ENCODE measurements around the gene MECP2. TPM values are rescaled to one million over a fixed set of nuclear protein-coding genes. Genes with fewer than 3 reads are reported as not detected.
A peak's percentile ranks its signal among the peaks of the same experiment; 100 is the strongest.

Gene MECP2
- total RNA-seq, 1 experiment from 2014 or later: 69.9 TPM

DNA sequence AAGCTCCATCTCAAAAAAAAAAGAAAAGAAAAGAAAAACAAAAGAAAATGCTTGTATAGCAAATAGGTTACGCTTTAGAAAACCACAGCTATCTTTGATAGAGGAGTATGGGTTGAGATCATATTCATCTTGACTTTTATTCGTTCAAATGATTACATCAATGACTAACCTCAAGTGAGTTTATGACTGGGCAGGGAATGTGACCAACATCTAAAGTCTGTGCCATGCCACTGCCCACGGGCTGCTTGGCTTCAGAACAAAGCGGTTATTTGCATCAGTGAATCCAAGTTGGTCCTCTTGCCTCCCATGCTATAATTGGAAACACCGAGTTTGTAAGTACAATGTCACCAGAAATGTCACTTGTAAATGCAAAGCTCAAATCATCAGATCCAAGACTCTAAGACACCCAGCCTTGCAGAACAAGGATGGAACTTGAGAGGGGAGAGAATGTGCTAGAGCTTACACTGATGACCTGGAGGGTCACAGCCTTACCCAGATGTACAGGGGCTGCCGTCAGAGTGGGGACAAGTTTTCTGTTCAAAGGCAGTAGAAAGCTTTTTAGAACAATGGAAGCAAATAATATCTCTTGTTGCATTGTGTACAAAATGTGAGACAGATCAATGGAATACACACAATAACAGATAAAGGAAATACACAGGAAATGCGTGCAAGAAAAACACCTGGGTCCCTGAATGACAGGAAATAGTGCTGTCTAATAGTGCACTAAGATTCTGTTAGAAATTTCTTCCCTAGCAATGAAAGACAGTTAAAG, 38.1 kb upstream of the MECP2 start:
- Mint-ChIP-seq H3K4me1 (ENCODE audit: low read depth, unreplicated experiment) (peaks cover 11% of the 10 kb centered on the region), H3K4me3 (ENCODE audit: low read depth, unreplicated experiment) (peak overlapping the region; percentile 72), H3K9me3 (ENCODE audit: low read depth, unreplicated experiment) (no peaks in the 10 kb centered on the region), H3K27ac (ENCODE audit: unreplicated experiment) (no peak overlapping the region), H3K36me3 (ENCODE audit: insufficient read depth, unreplicated experiment) (peaks cover 5% of the 10 kb centered on the region), H3K27me3 (ENCODE audit: unreplicated experiment) (no peaks in the 10 kb centered on the region)
- BruUV-seq (replicated peaks): no TSS peak
- no peak for DNase-seq
- intact Hi-C loops (cut with micrococcal nuclease; ENCODE audit: unreplicated experiment): no loop called here
- CTCF ChIA-PET: interaction anchor here (1.0 kb wide), 1 partner anchor 175 kb away, joined by 4 read pairs; no protein-coding TSS in a partner anchor
- no peak for TF ChIP-seq CTCF (IDR thresholded peaks at IDR 0.05; ENCODE audit: unreplicated experiment)

DNA sequence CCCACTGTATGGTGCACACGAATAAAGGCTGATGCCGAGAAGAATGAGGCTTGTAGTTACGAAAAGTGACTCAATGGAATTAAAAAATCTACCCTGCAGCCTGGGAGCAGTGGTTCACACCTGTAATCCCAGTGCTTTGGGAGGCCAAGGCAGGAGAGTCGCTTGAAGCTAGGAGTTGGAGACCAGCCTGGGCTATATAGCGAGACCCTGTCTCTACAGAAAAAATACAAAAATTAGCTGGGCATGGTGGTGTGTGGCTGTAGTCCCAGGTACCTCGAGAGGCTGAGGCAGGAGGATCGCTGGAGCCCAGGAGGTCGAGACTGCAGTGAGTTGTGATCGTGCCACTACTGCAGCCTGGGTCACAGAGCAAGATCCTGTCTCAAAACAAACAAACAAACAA, 34.8 kb upstream of the MECP2 start:
- H3K27me3 Mint-ChIP-seq (ENCODE audit: unreplicated experiment): no peaks in the 10 kb centered on the region
- CTCF ChIA-PET: no interaction called here
- TF ChIP-seq CTCF (IDR thresholded peaks at IDR 0.05; ENCODE audit: unreplicated experiment): no peak
- no peak overlapping the region for H3K27ac Mint-ChIP-seq (ENCODE audit: unreplicated experiment)
- DNase-seq: no peak
- H3K36me3 Mint-ChIP-seq (ENCODE audit: insufficient read depth, unreplicated experiment): peaks cover 5% of the 10 kb centered on the region
- H3K4me1 Mint-ChIP-seq (ENCODE audit: low read depth, unreplicated experiment): peaks cover 11% of the 10 kb centered on the region
- no peak overlapping the region for H3K4me3 Mint-ChIP-seq (ENCODE audit: low read depth, unreplicated experiment)
- no TSS peak for BruUV-seq (replicated peaks)
- H3K9me3 Mint-ChIP-seq (ENCODE audit: low read depth, unreplicated experiment): no peaks in the 10 kb centered on the region
- intact Hi-C loops (cut with micrococcal nuclease; ENCODE audit: unreplicated experiment): no loop called here

GRCh38 chrX:154131955-154132354, 34.4 kb upstream of the MECP2 start:
- H3K27ac Mint-ChIP-seq (ENCODE audit: unreplicated experiment): no peak overlapping the region
- H3K9me3 Mint-ChIP-seq (ENCODE audit: low read depth, unreplicated experiment): no peaks in the 10 kb centered on the region
- CTCF ChIA-PET: interaction anchor here (0.7 kb wide), 1 partner anchor 23 kb away, joined by 3 read pairs; no protein-coding TSS in a partner anchor

GRCh38 chrX:154126101-154126500, 28.6 kb upstream of the MECP2 start:
- no peaks in the 10 kb centered on the region for H3K27me3 Mint-ChIP-seq (ENCODE audit: unreplicated experiment)
- H3K4me3 Mint-ChIP-seq (ENCODE audit: low read depth, unreplicated experiment): no peak overlapping the region
- no peaks in the 10 kb centered on the region for H3K9me3 Mint-ChIP-seq (ENCODE audit: low read depth, unreplicated experiment)
- no peak for TF ChIP-seq CTCF (IDR thresholded peaks at IDR 0.05; ENCODE audit: unreplicated experiment)
- CTCF ChIA-PET: no interaction called here
- no TSS peak for BruUV-seq (replicated peaks)
- intact Hi-C loops (cut with micrococcal nuclease; ENCODE audit: unreplicated experiment): no loop called here
- no peak overlapping the region for H3K27ac Mint-ChIP-seq (ENCODE audit: unreplicated experiment)
- H3K4me1 Mint-ChIP-seq (ENCODE audit: low read depth, unreplicated experiment): peaks cover 25% of the 10 kb centered on the region
- DNase-seq: no peak
- peaks cover 18% of the 10 kb centered on the region for H3K36me3 Mint-ChIP-seq (ENCODE audit: insufficient read depth, unreplicated experiment)

More at GRCh38 chrX:154131955-154132354, 34.4 kb upstream of the MECP2 start:
- H3K27me3 Mint-ChIP-seq (ENCODE audit: unreplicated experiment): no peaks in the 10 kb centered on the region
- no TSS peak for BruUV-seq (replicated peaks)
- intact Hi-C loops (cut with micrococcal nuclease; ENCODE audit: unreplicated experiment): no loop called here
- DNase-seq: no peak
- peaks cover 11% of the 10 kb centered on the region for H3K4me1 Mint-ChIP-seq (ENCODE audit: low read depth, unreplicated experiment)
- H3K4me3 Mint-ChIP-seq (ENCODE audit: low read depth, unreplicated experiment): no peak overlapping the region
- TF ChIP-seq CTCF (IDR thresholded peaks at IDR 0.05; ENCODE audit: unreplicated experiment): no peak
- H3K36me3 Mint-ChIP-seq (ENCODE audit: insufficient read depth, unreplicated experiment): peaks cover 5% of the 10 kb centered on the region

Data from Calu3 (cell line).